Central memory CD8-positive, alpha-beta T cell (primary cell): Measurements from ENCODE around the gene CDHR4.

ENCODE experiments used
- ATAC-seq: fragments of 150-1000 bp; cut with Tn5 transposase; replicated peaks from 2 replicates; pipeline ENCODE4 v1.10.0; 2022; ENCODE audit warnings: mild to moderate bottlenecking, moderate FRiP score, moderate number of reproducible peaks; ENCODE audit not compliant: poor library complexity, severe bottlenecking; ENCODE audit errors: extremely low read depth
- DNase-seq, 2 donors: peaks; one replicate each; pipeline ENCODE4 v3.0.0; 2021; ENCODE audit warnings: low spot score in 2 of 2
- H3K27ac Mint-ChIP-seq: one replicate; pipeline ENCODE4 v1.8.0; 2022; ENCODE audit warnings: low read depth, mild to moderate bottlenecking, moderate library complexity, mixed read lengths
- H3K27me3 Mint-ChIP-seq: one replicate; pipeline ENCODE4 v1.8.0; 2022; ENCODE audit warnings: mixed read lengths
- H3K36me3 Mint-ChIP-seq: one replicate; pipeline ENCODE4 v1.8.0; 2022; ENCODE audit warnings: mild to moderate bottlenecking, moderate library complexity, mixed read lengths; ENCODE audit not compliant: insufficient read depth
- H3K4me1 Mint-ChIP-seq: one replicate; pipeline ENCODE4 v1.8.0; 2022; ENCODE audit warnings: mixed read lengths
- H3K4me3 Mint-ChIP-seq: one replicate; pipeline ENCODE4 v1.8.0; 2022; ENCODE audit warnings: mild to moderate bottlenecking, moderate library complexity, mixed read lengths
- H3K9me3 Mint-ChIP-seq: one replicate; pipeline ENCODE4 v1.8.0; 2022; ENCODE audit warnings: mixed read lengths

CDHR4 gene

DNA sequence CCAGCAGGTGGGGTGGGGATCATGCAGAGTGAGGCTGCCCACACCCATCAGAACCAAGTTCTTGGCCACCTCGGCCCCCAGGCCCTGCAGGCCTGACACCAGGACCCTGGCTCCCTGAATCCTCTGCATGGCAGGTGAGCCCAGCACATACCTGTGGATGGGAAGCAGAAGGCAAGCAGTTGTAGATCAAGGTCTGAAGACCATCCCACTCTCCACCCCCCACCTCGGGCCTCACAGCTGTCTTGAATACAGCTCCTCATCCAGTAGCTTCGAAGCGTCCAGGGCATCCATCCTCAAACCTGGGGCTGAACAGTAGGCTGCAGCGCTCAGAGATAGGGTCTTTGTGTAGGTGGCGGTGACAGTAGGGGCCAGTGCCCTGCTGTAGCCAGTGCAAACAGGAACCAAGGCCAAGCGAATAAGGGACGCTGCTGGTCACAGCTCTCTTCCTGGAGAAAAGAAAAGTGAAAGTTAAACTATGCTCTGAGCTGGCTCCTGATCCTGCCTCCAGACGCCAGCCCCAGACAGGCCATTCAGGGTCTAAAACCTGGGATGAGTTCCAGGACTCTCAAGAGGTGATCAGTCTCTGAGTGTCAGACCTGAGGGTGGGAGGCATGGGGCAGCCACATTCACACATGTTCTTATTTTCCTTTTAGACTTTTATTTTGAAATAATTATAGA is 14.0 kb upstream of the CDHR4 start, which contains the start of gene UBA7:
Gene UBA7 (minus strand): TSS at position 457 of the 678 bp plus-strand sequence. CDS start 166 bp downstream, at position 291.
- no peaks in the 10 kb centered on the region for H3K9me3 Mint-ChIP-seq
- no peaks in the 10 kb centered on the region for H3K27me3 Mint-ChIP-seq
- no peak for DNase-seq
- peak within 1 kb of the TSS; percentile 93 for H3K27ac Mint-ChIP-seq
- peaks cover 22% of the 10 kb centered on the region for H3K4me1 Mint-ChIP-seq
- H3K36me3 Mint-ChIP-seq = peaks cover 18% of the 10 kb centered on the region
- ATAC-seq = peak; percentile 85
- peak within 1 kb of the TSS; percentile 93 for H3K4me3 Mint-ChIP-seq

DNA sequence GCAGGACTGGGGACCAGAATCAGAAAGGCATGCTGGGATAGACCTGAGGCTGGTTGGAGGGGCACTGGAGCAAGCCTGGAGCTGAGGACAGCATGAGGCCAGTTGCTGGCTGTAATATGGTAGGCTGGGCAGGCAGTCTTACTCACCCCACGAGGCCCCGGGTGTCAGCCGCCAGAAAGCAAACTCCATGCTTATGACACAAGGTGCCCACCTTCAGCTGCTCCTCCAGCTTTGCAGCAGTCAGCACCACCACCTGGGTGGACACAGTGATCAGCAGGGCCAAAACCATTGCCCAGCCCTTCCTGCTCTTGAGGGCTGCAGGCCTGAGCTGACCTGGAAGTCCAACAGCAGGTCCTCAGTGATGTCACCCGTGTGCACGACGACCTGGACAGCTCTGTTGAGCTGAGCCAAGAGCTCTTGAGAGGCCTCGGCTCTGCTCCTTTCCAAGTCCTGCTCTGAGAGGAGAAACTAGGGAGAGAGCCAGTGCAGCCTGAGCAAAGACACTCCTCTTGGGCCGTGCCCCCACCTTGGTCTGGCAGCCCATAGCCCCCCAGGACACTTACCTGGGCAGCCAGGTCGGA is 13.3 kb upstream of the CDHR4 start:
- no peaks in the 10 kb centered on the region for H3K9me3 Mint-ChIP-seq
- H3K4me1 Mint-ChIP-seq = peaks cover 22% of the 10 kb centered on the region
- H3K27ac Mint-ChIP-seq = peak overlapping the region; percentile 93
- H3K27me3 Mint-ChIP-seq = no peaks in the 10 kb centered on the region
- H3K36me3 Mint-ChIP-seq = peaks cover 18% of the 10 kb centered on the region
- no peak for ATAC-seq
- peak overlapping the region; percentile 93 for H3K4me3 Mint-ChIP-seq
- DNase-seq = no peak

DNA sequence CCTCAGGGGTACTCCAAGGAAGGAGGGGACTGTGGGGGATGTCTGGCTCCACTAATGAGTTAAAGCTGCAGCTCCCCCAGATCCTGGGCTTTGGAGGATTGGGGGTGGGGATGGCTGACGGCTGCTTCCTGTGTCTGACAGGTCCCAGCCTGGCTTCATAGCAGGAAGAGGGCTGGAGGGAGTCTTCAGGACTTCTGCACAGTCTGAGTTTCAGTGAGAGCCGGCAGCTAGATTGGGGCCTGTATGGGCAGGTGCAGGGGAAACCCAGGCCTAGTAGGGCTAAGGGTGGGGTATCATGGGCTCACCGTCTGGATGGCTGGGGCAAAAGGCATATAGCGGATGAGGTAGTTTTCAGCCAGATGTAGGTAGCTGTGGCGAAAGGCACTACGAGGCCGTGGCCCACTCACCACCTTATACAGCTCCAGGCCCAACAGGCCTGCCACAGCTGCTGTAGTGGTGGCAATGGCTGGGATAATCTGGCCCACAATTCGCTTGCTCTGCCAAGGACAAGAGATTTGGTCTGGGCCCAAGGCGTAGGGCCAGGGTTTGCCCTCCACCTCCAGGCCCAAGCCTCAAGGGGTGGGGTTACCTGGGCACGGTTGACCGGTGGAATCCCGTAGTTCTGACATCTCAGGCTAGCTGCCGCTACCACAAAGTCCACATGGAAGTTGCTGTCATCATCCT is 7.9 kb upstream of the CDHR4 start:
- Mint-ChIP-seq H3K9me3 (no peaks in the 10 kb centered on the region), H3K27me3 (no peaks in the 10 kb centered on the region), H3K27ac (peak overlapping the region; percentile 38), H3K4me3 (no peak overlapping the region), H3K4me1 (peaks cover 29% of the 10 kb centered on the region), H3K36me3 (peaks cover 20% of the 10 kb centered on the region)
- DNase-seq (no peak), ATAC-seq (no peak)

DNA sequence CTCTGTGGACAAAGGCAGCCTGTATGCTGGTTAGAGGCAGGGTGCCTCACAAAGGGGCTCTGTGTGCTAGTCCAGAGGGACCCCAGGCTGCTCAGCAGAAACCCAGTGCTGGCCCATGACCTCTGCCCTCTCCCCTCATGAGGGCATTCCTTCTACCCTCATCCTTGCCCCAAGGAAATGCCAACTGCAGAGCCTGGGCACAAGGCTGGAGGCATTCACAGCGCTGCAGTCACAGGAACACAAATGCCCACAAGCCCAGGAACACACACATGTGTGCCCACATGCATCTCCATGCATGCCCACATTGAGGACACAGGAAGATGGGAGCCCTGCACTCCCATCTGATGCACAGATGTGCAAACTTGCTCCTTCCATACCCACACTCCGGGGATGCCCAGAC is 7.2 kb upstream of the CDHR4 start:
- Mint-ChIP-seq H3K4me3 (no peak overlapping the region), H3K9me3 (no peaks in the 10 kb centered on the region), H3K27me3 (no peaks in the 10 kb centered on the region), H3K27ac (peak overlapping the region; percentile 38), H3K4me1 (peaks cover 34% of the 10 kb centered on the region), H3K36me3 (peaks cover 20% of the 10 kb centered on the region)
- no peak for DNase-seq
- ATAC-seq = no peak

DNA sequence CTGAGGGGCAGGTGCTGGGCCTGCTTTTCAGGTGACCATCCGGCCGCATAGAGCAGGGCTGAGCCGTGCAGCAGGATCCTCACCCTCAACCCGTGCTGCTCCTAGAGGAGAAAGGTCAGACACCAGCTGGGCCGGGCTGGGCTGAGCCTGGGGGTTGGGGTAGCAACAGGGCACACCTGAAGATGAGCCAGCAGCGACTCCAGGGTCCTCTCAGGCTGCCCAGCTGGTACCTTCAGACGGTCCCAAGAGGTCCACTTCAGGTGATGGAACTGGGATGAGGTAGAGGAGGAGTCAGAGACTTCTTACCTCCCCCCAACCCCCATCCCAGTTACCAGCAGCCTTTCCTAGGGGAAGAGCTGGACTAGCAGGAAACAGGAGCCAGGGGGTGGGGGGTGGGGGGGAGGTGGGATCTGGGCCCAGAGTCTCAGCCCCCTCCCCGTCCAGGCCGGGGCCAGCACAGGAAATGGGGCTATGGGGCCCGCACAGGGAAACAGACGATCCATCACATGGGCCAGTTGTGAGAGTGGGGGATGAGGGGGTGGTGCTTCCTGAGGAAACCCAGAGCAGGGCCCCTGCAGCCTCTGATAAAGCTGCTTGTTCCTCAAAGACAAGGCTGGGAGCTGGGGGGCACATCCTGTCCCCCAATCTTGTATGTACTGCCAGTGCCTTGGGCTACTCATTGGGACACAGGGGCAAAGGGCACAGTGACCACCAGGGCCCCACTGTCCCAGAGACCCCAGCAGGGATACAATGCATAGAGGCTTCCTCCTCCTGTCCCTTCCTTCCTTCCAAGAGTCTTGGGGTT is 6.4 kb upstream of the CDHR4 start:
- H3K27ac Mint-ChIP-seq = peak overlapping the region; percentile 72
- ATAC-seq (no peak), DNase-seq (no peak)

DNA sequence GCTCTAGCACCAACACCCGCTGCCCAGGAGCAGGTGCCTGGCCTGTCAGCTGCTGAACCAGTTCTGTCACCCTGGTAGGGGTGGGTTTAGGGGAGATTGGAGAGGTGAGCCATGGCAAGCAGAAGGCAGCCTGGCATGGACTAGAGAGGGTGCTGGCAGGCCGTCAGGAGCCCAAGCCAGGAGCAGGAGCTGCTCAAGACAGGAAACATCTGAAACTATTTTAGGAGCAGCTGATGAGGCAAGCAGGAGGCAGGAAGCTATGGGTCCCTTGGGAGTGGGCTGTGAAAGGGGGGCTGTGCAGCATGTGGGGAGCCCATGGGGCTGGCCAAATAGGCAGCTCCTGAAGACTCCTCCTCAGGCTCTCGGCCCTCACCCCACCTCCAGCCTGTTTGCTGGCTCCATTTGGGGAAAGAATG is 5.7 kb upstream of the CDHR4 start:
- Mint-ChIP-seq H3K36me3 (peaks cover 17% of the 10 kb centered on the region), H3K27ac (peak overlapping the region; percentile 72), H3K27me3 (no peaks in the 10 kb centered on the region), H3K4me3 (peak overlapping the region; percentile 19), H3K4me1 (peaks cover 35% of the 10 kb centered on the region), H3K9me3 (no peaks in the 10 kb centered on the region)
- no peak for ATAC-seq
- no peak for DNase-seq

More for the DNA sequence above, 6.4 kb upstream of the CDHR4 start:
- no peaks in the 10 kb centered on the region for H3K27me3 Mint-ChIP-seq
- H3K9me3 Mint-ChIP-seq = no peaks in the 10 kb centered on the region
- H3K4me1 Mint-ChIP-seq = peaks cover 35% of the 10 kb centered on the region
- peak overlapping the region; percentile 19 for H3K4me3 Mint-ChIP-seq
- H3K36me3 Mint-ChIP-seq = peaks cover 20% of the 10 kb centered on the region

DNA sequence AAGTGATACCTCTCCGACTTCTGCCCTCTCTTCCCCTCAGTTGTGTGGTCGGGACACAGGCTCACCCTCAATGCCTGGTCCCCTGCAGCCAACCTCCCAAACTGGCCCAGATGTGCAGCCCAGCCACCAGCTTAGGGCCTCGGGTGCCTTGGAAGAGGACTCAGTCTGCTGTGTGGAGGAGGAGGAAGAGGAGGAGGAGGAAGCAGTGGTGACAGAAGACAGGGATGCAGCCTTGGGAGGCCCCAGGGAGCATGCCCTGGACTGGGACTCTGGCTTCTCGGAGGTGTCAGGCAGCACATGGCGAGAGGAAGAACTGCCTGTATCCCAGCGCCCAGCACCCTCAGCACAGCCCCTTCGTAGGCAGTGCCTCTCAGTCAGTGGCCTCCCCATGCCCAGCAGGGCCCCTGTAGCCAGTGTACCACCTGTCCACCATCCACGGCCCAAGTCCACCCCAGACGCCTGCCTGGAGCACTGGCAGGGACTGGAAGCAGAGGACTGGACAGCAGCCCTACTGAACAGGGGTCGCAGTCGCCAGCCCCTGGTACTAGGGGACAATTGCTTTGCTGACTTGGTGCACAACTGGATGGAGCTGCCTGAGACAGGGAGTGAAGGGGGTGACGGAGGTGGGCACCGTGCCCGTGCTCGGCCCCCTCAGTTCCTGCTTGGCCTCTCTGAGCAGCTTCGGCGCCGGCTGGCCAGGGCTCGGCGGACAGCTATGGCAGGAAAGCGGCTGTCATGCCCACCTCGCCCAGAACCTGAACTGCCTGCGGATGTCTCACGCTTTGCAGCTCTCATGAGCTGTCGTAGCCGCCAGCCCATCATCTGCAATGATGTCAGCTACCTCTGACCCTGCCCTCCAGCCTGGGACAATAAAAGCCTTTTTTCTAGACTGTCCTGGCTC is 4.7 kb upstream of the CDHR4 start:
- DNase-seq = no peak
- ATAC-seq = no peak
- peak overlapping the region; percentile 86 for H3K4me3 Mint-ChIP-seq
- peaks cover 30% of the 10 kb centered on the region for H3K4me1 Mint-ChIP-seq
- peak overlapping the region; percentile 68 for H3K27ac Mint-ChIP-seq
- no peaks in the 10 kb centered on the region for H3K9me3 Mint-ChIP-seq
- H3K36me3 Mint-ChIP-seq = peaks cover 10% of the 10 kb centered on the region
- H3K27me3 Mint-ChIP-seq = no peaks in the 10 kb centered on the region

DNA sequence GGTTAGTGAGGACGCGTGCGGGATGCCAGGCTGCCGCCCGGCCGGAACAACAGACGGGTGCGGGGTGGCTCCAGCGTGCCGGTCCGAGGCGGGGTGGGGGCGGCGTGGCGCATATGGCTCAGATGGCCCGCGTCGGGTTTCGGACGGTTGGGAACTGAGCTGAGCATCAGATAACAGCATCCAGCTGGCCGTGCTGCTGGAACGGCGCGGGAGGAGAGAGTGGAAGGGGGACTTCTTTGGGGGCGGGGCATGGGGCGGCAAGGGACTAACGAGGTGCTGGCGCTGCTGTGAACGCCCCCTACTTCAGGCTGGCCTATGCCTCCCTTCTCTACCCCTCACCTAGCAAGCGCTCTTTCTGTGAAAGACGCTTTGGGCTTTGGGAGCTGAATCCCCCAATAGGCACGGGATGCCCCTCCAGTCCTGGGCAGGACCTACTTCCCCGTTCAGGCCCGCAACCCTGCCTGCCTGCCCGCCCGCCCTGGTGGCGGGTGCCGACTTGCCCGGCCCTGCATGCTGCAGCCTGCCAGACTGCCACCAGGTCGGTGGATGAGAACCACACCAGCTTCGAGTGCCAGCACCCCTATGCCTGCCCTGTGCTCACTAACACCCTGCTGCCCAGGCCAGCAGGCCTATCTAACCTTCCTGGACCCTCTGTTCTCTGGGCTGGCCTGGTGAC is 3.9 kb upstream of the CDHR4 start:
- H3K4me3 Mint-ChIP-seq = peak overlapping the region; percentile 86
- H3K27me3 Mint-ChIP-seq = no peaks in the 10 kb centered on the region
- H3K27ac Mint-ChIP-seq = peak overlapping the region; percentile 68
- no peaks in the 10 kb centered on the region for H3K9me3 Mint-ChIP-seq
- DNase-seq (peak in 1 of 2 donors; percentile 29), ATAC-seq (peak; percentile 16)
- H3K36me3 Mint-ChIP-seq = peaks cover 10% of the 10 kb centered on the region
- peaks cover 29% of the 10 kb centered on the region for H3K4me1 Mint-ChIP-seq

DNA sequence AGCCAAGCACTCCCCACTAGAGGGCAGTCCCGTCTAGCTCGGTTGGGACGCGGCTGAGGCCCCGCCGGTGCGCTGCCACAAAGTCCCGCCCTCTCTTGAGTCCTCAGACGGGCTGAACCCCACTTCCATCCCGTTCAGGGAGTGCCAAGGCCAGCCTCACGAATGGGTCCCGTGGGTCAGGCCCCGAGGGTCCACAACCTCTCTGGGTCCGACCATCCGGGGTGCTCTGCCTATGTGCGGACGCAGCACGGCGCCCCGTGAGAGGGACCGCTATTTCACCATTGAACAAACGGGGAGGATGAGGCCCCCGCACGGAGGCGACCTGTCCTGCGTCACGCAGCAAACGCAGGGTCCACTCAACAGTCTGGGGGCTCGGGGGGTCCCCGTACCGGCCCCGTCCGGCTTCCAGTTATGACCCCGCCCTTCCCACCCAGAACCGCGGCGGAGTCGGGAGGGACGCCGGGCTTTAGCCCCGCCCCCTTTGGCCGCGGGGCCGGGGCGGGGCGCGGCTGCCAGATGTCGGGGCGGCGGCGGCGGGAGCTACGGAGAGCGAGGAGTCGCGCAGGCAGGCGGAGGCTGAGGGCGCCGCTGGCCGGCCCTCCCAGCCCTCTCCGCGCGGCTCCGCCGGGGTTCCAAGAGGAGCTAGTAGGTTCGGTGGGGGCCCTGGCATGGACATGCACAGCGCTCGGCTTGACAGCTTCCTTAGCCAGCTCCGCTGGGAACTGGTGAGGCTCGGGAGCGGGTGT is 3.2 kb upstream of the CDHR4 start, which contains the start of gene INKA1:
Gene INKA1 (plus strand): TSS at position 543 of the 746 bp plus-strand sequence. CDS start 132 bp downstream, at position 675.
- ATAC-seq (peak; percentile 89), DNase-seq (peak; percentile 80 to 83)
- peak within 1 kb of the TSS; percentile 86 for H3K4me3 Mint-ChIP-seq
- H3K27me3 Mint-ChIP-seq = no peaks in the 10 kb centered on the region
- no peaks in the 10 kb centered on the region for H3K9me3 Mint-ChIP-seq
- H3K27ac Mint-ChIP-seq = peak within 1 kb of the TSS; percentile 68
- peaks cover 10% of the 10 kb centered on the region for H3K36me3 Mint-ChIP-seq
- peaks cover 29% of the 10 kb centered on the region for H3K4me1 Mint-ChIP-seq

DNA sequence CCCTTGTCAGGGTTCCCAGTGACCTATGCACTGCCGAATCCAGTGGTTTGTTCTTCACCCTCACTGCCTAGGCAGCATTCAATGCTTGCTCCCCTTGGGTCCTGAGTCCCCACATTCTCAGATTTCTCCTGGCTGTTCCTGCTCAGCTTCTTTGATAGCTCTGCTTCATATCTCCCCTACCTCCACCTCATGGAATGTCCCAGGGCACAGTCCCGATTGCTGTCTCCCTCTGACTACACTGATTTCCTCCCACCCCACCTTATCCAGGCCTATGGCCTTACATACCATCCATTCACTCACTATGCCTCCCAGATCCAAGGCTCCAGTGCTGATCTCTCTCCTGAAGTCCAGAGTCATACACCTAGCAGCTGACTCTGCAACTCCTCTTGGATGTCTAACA is 1.5 kb upstream of the CDHR4 start:
- Mint-ChIP-seq H3K4me1 (peaks cover 20% of the 10 kb centered on the region), H3K4me3 (no peak overlapping the region), H3K9me3 (no peaks in the 10 kb centered on the region)

DNA sequence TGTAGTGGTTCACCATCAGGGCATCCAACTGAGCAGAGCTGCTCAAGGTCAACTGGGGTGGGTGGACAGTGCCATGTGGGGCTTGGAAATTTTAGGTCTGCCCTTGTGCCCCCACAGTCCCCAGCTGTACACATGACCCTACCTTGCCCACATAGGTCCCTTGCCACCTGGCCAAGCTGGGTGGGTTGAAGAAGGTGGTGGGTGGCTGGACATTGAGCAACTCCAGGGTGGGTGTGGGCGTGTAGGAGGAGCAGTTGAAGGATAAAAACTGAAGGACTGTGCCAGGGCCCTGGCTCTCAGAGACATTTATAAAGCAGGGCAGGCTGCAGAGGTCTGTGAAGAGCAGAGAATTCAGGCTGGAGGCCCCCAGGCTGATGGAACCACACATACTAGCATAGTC is 568 bp downstream of the CDHR4 start:
- H3K36me3 Mint-ChIP-seq = peaks cover 5% of the 10 kb centered on the region
- peaks cover 10% of the 10 kb centered on the region for H3K4me1 Mint-ChIP-seq

More for the DNA sequence above, 1.5 kb upstream of the CDHR4 start:
- Mint-ChIP-seq H3K27me3 (no peaks in the 10 kb centered on the region), H3K27ac (no peak overlapping the region), H3K36me3 (peaks cover 10% of the 10 kb centered on the region)
- ATAC-seq = no peak
- no peak for DNase-seq

More for the DNA sequence above, 568 bp downstream of the CDHR4 start:
- H3K27me3 Mint-ChIP-seq = no peaks in the 10 kb centered on the region
- no peak for DNase-seq
- no peak overlapping the region for H3K4me3 Mint-ChIP-seq
- no peak for ATAC-seq
- no peaks in the 10 kb centered on the region for H3K9me3 Mint-ChIP-seq
- H3K27ac Mint-ChIP-seq = no peak overlapping the region
